ENCODE measurements around the gene USH1C.

USH1C gene

GRCh38 chr11:17490938-17491337 lies 53.3 kb downstream of the USH1C start:
- H3K36me3 ChIP-seq (ENCODE audit: control insufficient read depth, insufficient read depth, low read length) = no peaks in the 10 kb centered on the region
- no peaks in the 10 kb centered on the region for H3K9me3 ChIP-seq (ENCODE audit: control insufficient read depth, low read length)
- H3K4me3 ChIP-seq (ENCODE audit: insufficient read depth, low read depth, low read length, poor library complexity, severe bottlenecking) = no peak overlapping the region
- H3K4me1 ChIP-seq (ENCODE audit: control insufficient read depth, insufficient read depth, low read length, poor library complexity, severe bottlenecking) = no peaks in the 10 kb centered on the region
- DNase-seq = no peak
- H3K27ac ChIP-seq (ENCODE audit: insufficient read depth, low read length, poor library complexity, severe bottlenecking) = no peak overlapping the region
- no peaks in the 10 kb centered on the region for H3K27me3 ChIP-seq (replicated peaks; ENCODE audit: control insufficient read depth, insufficient read depth, low read length, poor library complexity, severe bottlenecking)

- no peak overlapping the region for H3K27ac ChIP-seq (ENCODE audit: insufficient read depth, low read length, poor library complexity, severe bottlenecking)
- no peaks in the 10 kb centered on the region for H3K9me3 ChIP-seq (ENCODE audit: control insufficient read depth, low read length)
- H3K4me3 ChIP-seq (ENCODE audit: insufficient read depth, low read depth, low read length, poor library complexity, severe bottlenecking) = no peak overlapping the region
- H3K36me3 ChIP-seq (ENCODE audit: control insufficient read depth, insufficient read depth, low read length) = no peaks in the 10 kb centered on the region
- H3K27me3 ChIP-seq (replicated peaks; ENCODE audit: control insufficient read depth, insufficient read depth, low read length, poor library complexity, severe bottlenecking) = no peaks in the 10 kb centered on the region
- no peak for DNase-seq
- H3K4me1 ChIP-seq (ENCODE audit: control insufficient read depth, insufficient read depth, low read length, poor library complexity, severe bottlenecking) = no peaks in the 10 kb centered on the region
Measured at GRCh38 chr11:17490232-17490631, 54.0 kb downstream of the USH1C start.

DNA sequence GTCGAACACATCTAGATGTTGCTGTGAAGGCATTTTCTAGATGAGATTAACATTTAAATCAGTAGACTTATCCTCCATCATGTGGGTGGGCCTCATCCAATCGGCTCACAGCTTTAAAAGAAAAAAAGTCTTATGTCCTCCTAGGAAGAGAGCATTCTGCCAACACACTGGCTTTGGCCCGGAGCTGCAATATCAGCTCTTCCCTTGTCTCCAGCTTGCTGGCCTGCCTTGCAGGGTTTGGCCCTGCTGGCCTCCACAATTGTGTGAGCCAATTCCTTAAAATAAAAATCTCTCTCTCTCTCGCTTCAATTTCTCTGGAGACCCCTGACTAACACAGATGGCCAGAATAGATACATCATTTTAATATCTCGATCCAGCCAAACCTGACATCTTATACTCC lies 54.5 kb downstream of the USH1C start:
- Histone ChIP-seq H3K27me3 (replicated peaks; ENCODE audit: control insufficient read depth, insufficient read depth, low read length, poor library complexity, severe bottlenecking) (no peaks in the 10 kb centered on the region), H3K4me3 (ENCODE audit: insufficient read depth, low read depth, low read length, poor library complexity, severe bottlenecking) (no peak overlapping the region), H3K27ac (ENCODE audit: insufficient read depth, low read length, poor library complexity, severe bottlenecking) (no peak overlapping the region), H3K9me3 (ENCODE audit: control insufficient read depth, low read length) (no peaks in the 10 kb centered on the region), H3K4me1 (ENCODE audit: control insufficient read depth, insufficient read depth, low read length, poor library complexity, severe bottlenecking) (no peaks in the 10 kb centered on the region), H3K36me3 (ENCODE audit: control insufficient read depth, insufficient read depth, low read length) (no peaks in the 10 kb centered on the region)
- no peak for DNase-seq

DNA sequence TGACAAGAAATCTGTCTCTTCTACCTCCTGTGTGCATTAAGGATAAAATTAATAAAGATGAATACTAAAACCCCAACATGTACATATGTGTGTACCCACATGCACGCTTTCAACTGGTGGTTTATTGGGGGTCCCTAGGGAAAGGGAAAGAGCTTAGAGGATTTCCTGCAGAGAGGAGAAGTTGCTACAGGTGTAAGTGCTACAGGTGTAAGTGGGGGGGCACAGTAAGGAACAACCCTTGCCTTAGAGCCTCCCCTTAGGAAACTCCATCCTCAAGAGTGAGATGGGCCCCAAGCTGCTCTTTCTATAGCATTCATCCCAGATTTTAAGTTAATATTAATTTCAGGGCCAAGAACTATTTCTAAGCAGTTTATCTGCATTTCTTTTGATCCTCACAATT lies 55.7 kb downstream of the USH1C start:
- Histone ChIP-seq H3K27ac (ENCODE audit: insufficient read depth, low read length, poor library complexity, severe bottlenecking) (no peak overlapping the region), H3K9me3 (ENCODE audit: control insufficient read depth, low read length) (no peaks in the 10 kb centered on the region), H3K27me3 (replicated peaks; ENCODE audit: control insufficient read depth, insufficient read depth, low read length, poor library complexity, severe bottlenecking) (no peaks in the 10 kb centered on the region), H3K36me3 (ENCODE audit: control insufficient read depth, insufficient read depth, low read length) (no peaks in the 10 kb centered on the region), H3K4me3 (ENCODE audit: insufficient read depth, low read depth, low read length, poor library complexity, severe bottlenecking) (no peak overlapping the region), H3K4me1 (ENCODE audit: control insufficient read depth, insufficient read depth, low read length, poor library complexity, severe bottlenecking) (no peaks in the 10 kb centered on the region)
- DNase-seq = no peak

DNA sequence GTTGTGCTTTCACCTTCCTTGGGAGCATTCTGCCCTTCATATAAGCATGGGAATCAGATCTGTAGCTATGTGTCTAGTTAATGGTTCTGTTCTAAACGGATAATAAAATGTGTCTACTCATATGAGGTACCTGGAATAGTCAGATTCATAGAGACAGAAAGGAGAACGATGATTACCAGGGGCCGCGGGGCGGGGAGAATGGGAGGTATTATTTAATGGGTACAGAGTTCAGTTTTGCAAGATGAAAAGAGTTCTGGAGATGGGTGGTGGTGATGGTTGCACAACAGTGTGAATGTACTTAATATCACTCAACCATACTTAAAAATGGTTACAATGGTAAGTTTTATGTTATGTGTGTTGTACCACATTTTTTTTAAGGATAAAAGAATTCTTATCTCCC lies 57.6 kb downstream of the USH1C start:
- H3K9me3 ChIP-seq (ENCODE audit: control insufficient read depth, low read length) = no peaks in the 10 kb centered on the region
- H3K27ac ChIP-seq (ENCODE audit: insufficient read depth, low read length, poor library complexity, severe bottlenecking) = no peak overlapping the region
- H3K4me1 ChIP-seq (ENCODE audit: control insufficient read depth, insufficient read depth, low read length, poor library complexity, severe bottlenecking) = no peaks in the 10 kb centered on the region
- H3K36me3 ChIP-seq (ENCODE audit: control insufficient read depth, insufficient read depth, low read length) = no peaks in the 10 kb centered on the region
- DNase-seq = no peak
- no peaks in the 10 kb centered on the region for H3K27me3 ChIP-seq (replicated peaks; ENCODE audit: control insufficient read depth, insufficient read depth, low read length, poor library complexity, severe bottlenecking)
- H3K4me3 ChIP-seq (ENCODE audit: insufficient read depth, low read depth, low read length, poor library complexity, severe bottlenecking) = no peak overlapping the region

DNA sequence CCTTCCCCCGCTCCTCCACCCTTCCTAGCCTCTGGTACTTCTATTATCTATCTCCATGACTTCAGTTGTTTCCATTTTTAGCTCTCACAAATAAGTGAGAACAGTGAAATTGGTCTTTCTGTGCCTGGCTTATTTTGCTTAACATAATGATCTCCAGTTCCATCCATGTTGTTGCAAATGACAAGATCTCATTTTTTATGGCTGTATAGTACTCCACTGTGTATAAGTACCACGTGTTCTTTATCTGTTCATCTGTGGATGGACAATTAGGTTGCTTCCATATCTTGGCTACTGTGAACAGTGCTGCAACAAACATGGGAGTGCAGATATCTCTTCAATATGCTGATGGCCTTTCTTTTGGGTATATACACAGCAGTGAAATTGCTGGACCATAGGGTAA lies 60.7 kb downstream of the USH1C start:
- DNase-seq = no peak
- H3K27ac ChIP-seq (ENCODE audit: insufficient read depth, low read length, poor library complexity, severe bottlenecking) = no peak overlapping the region
- H3K4me1 ChIP-seq (ENCODE audit: control insufficient read depth, insufficient read depth, low read length, poor library complexity, severe bottlenecking) = no peaks in the 10 kb centered on the region
- no peaks in the 10 kb centered on the region for H3K27me3 ChIP-seq (replicated peaks; ENCODE audit: control insufficient read depth, insufficient read depth, low read length, poor library complexity, severe bottlenecking)
- H3K9me3 ChIP-seq (ENCODE audit: control insufficient read depth, low read length) = no peaks in the 10 kb centered on the region
- H3K4me3 ChIP-seq (ENCODE audit: insufficient read depth, low read depth, low read length, poor library complexity, severe bottlenecking) = no peak overlapping the region
- H3K36me3 ChIP-seq (ENCODE audit: control insufficient read depth, insufficient read depth, low read length) = no peaks in the 10 kb centered on the region

GRCh38 chr11:17481905-17482304 lies 62.3 kb downstream of the USH1C start:
- Histone ChIP-seq H3K36me3 (ENCODE audit: control insufficient read depth, insufficient read depth, low read length) (no peaks in the 10 kb centered on the region), H3K27me3 (replicated peaks; ENCODE audit: control insufficient read depth, insufficient read depth, low read length, poor library complexity, severe bottlenecking) (no peaks in the 10 kb centered on the region), H3K9me3 (ENCODE audit: control insufficient read depth, low read length) (no peaks in the 10 kb centered on the region), H3K4me3 (ENCODE audit: insufficient read depth, low read depth, low read length, poor library complexity, severe bottlenecking) (no peak overlapping the region), H3K27ac (ENCODE audit: insufficient read depth, low read length, poor library complexity, severe bottlenecking) (no peak overlapping the region), H3K4me1 (ENCODE audit: control insufficient read depth, insufficient read depth, low read length, poor library complexity, severe bottlenecking) (no peaks in the 10 kb centered on the region)
- DNase-seq = no peak

- no peaks in the 10 kb centered on the region for H3K4me1 ChIP-seq (ENCODE audit: control insufficient read depth, insufficient read depth, low read length, poor library complexity, severe bottlenecking)
- H3K36me3 ChIP-seq (ENCODE audit: control insufficient read depth, insufficient read depth, low read length) = no peaks in the 10 kb centered on the region
- H3K27me3 ChIP-seq (replicated peaks; ENCODE audit: control insufficient read depth, insufficient read depth, low read length, poor library complexity, severe bottlenecking) = no peaks in the 10 kb centered on the region
- no peak overlapping the region for H3K4me3 ChIP-seq (ENCODE audit: insufficient read depth, low read depth, low read length, poor library complexity, severe bottlenecking)
- no peak overlapping the region for H3K27ac ChIP-seq (ENCODE audit: insufficient read depth, low read length, poor library complexity, severe bottlenecking)
- DNase-seq = no peak
- no peaks in the 10 kb centered on the region for H3K9me3 ChIP-seq (ENCODE audit: control insufficient read depth, low read length)
Measured at GRCh38 chr11:17479284-17480214, 64.7 kb downstream of the USH1C start.

- Histone ChIP-seq H3K36me3 (ENCODE audit: control insufficient read depth, insufficient read depth, low read length) (no peaks in the 10 kb centered on the region), H3K4me1 (ENCODE audit: control insufficient read depth, insufficient read depth, low read length, poor library complexity, severe bottlenecking) (no peaks in the 10 kb centered on the region), H3K9me3 (ENCODE audit: control insufficient read depth, low read length) (no peaks in the 10 kb centered on the region), H3K4me3 (ENCODE audit: insufficient read depth, low read depth, low read length, poor library complexity, severe bottlenecking) (no peak overlapping the region), H3K27ac (ENCODE audit: insufficient read depth, low read length, poor library complexity, severe bottlenecking) (no peak overlapping the region), H3K27me3 (replicated peaks; ENCODE audit: control insufficient read depth, insufficient read depth, low read length, poor library complexity, severe bottlenecking) (no peaks in the 10 kb centered on the region)
- DNase-seq = no peak
Measured at GRCh38 chr11:17478070-17478469, 66.1 kb downstream of the USH1C start.

- H3K4me1 ChIP-seq (ENCODE audit: control insufficient read depth, insufficient read depth, low read length, poor library complexity, severe bottlenecking) = no peaks in the 10 kb centered on the region
- H3K27me3 ChIP-seq (replicated peaks; ENCODE audit: control insufficient read depth, insufficient read depth, low read length, poor library complexity, severe bottlenecking) = no peaks in the 10 kb centered on the region
- H3K9me3 ChIP-seq (ENCODE audit: control insufficient read depth, low read length) = no peaks in the 10 kb centered on the region
Measured at GRCh38 chr11:17477361-17477760, 66.9 kb downstream of the USH1C start.

More at GRCh38 chr11:17477361-17477760, 66.9 kb downstream of the USH1C start:
- Histone ChIP-seq H3K36me3 (ENCODE audit: control insufficient read depth, insufficient read depth, low read length) (no peaks in the 10 kb centered on the region), H3K4me3 (ENCODE audit: insufficient read depth, low read depth, low read length, poor library complexity, severe bottlenecking) (no peak overlapping the region), H3K27ac (ENCODE audit: insufficient read depth, low read length, poor library complexity, severe bottlenecking) (no peak overlapping the region)
- DNase-seq = no peak

Measured in effector memory CD4-positive, alpha-beta T cell (primary cell).